ENCODE measurements around the gene STAU1.

GRCh38 chr20:49231471-49231870, 43.3 kb upstream of the STAU1 start:
- TF ChIP-seq EZH2 (IDR thresholded peaks at IDR 0.05; ENCODE audit: insufficient read depth, poor library complexity, severe bottlenecking) = no peak
- TF ChIP-seq EZH2phosphoT487 (IDR thresholded peaks at IDR 0.05; ENCODE audit: insufficient read depth, low read depth) = no peak

All from GM23248 (cell line).